Activated CD8-positive, alpha-beta T cell treated with anti-CD3 and anti-CD28 coated beads for 36 hours (primary cell): Measurements from ENCODE around the gene TRMT2B. TPM values are rescaled to one million over a fixed set of nuclear protein-coding genes. Genes with fewer than 3 reads are reported as not detected.
"Not testable (repeated sequence)": the region's sequence is repeated elsewhere in the genome, so short reads cannot be mapped to it uniquely, and the experiment has no call there.

Experiments
- ATAC-seq: fragments of 200-7000 bp; cut with Tn5 transposase; one replicate; pipeline ENCODE4 v1.10.0; 2021; ENCODE audit warnings: mild to moderate bottlenecking, moderate library complexity
- CTCF ChIA-PET: fragments of 350-600 bp; sonication (Branson Sonifier 250); formaldehyde crosslinking; loops from one replicate; lab custom pipeline; 2021; ENCODE audit warnings: antibody characterized with exemption; lab: Charles Lee
- POLR2A ChIA-PET: fragments of 350-600 bp; sonication (Branson Sonifier 250); formaldehyde crosslinking; loops from one replicate; lab custom pipeline; 2021; ENCODE audit warnings: antibody characterized with exemption; lab: Charles Lee
- DNase-seq: peaks from one replicate; pipeline ENCODE4 v3.0.0-alpha.2; 2020
- H3K27ac Mint-ChIP-seq: one replicate; pipeline ENCODE4 v1.8.0; 2021; ENCODE audit warnings: mild to moderate bottlenecking, mixed read lengths
- H3K27me3 Mint-ChIP-seq: one replicate; pipeline ENCODE4 v1.8.0; 2021; ENCODE audit warnings: mixed read lengths
- H3K36me3 Mint-ChIP-seq: one replicate; pipeline ENCODE4 v1.8.0; 2021; ENCODE audit warnings: low read depth, mixed read lengths
- H3K4me1 Mint-ChIP-seq: one replicate; pipeline ENCODE4 v1.8.0; 2021; ENCODE audit warnings: low read depth, mixed read lengths
- H3K4me3 Mint-ChIP-seq: one replicate; pipeline ENCODE4 v1.8.0; 2021; ENCODE audit warnings: mild to moderate bottlenecking, moderate library complexity, mixed read lengths
- H3K9me3 Mint-ChIP-seq: one replicate; pipeline ENCODE4 v1.8.0; 2021; ENCODE audit warnings: mixed read lengths
- intact Hi-C: fragments of 100-400 bp; cut with micrococcal nuclease; formaldehyde crosslinking; loops from one replicate; pipeline ENCODE4 v1.10.0; 2022
- total RNA-seq, 2 experiments: library from RNA; stranded (reverse); gene quantifications; one replicate each; pipeline ENCODE4 v1.2.3, GENCODE V29; 2021
- TF ChIP-seq, protein P1 (sequence below): fragments of 200-600 bp; IDR thresholded peaks from one replicate; pipeline ENCODE4 v1.8.0; 2022; ENCODE audit warnings: antibody characterized with exemption, mild to moderate bottlenecking

TRMT2B gene
- total RNA-seq, 2 experiments from 2014 or later, result 21.7 to 23.7 TPM

DNA sequence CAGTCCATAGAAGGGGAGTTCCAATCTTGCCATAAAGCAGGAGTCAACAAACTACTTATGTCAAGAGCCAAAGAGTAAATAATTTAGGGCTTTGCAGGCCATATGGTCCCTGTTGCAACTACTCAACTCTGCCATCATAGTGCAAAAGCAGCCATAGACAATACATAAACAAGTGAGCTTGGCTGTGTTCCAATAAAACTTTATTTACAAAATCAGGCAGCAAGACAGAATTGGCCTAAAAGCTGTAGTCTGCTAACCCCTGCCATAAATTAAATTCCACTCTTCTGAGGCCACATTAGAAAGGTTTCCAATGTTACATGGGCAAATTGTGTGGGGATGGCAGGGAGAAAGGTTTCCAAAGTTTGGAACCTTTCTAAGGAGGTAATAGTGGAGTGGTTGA lies 14.7 kb downstream of the TRMT2B start:
- peak overlapping the region; percentile 11 for H3K27ac Mint-ChIP-seq
- intact Hi-C loops, result no loop called here
- no peaks in the 10 kb centered on the region for H3K9me3 Mint-ChIP-seq
- no peaks in the 10 kb centered on the region for H3K4me1 Mint-ChIP-seq
- ChIA-PET POLR2A (no interaction called here), CTCF (no interaction called here)
- TF ChIP-seq, protein P1, sequence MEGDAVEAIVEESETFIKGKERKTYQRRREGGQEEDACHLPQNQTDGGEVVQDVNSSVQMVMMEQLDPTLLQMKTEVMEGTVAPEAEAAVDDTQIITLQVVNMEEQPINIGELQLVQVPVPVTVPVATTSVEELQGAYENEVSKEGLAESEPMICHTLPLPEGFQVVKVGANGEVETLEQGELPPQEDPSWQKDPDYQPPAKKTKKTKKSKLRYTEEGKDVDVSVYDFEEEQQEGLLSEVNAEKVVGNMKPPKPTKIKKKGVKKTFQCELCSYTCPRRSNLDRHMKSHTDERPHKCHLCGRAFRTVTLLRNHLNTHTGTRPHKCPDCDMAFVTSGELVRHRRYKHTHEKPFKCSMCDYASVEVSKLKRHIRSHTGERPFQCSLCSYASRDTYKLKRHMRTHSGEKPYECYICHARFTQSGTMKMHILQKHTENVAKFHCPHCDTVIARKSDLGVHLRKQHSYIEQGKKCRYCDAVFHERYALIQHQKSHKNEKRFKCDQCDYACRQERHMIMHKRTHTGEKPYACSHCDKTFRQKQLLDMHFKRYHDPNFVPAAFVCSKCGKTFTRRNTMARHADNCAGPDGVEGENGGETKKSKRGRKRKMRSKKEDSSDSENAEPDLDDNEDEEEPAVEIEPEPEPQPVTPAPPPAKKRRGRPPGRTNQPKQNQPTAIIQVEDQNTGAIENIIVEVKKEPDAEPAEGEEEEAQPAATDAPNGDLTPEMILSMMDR, result no peak
- peaks cover 9% of the 10 kb centered on the region for H3K36me3 Mint-ChIP-seq
- no peaks in the 10 kb centered on the region for H3K27me3 Mint-ChIP-seq
- no peak overlapping the region for H3K4me3 Mint-ChIP-seq
- DNase-seq, result no peak
- ATAC-seq, result no peak

DNA sequence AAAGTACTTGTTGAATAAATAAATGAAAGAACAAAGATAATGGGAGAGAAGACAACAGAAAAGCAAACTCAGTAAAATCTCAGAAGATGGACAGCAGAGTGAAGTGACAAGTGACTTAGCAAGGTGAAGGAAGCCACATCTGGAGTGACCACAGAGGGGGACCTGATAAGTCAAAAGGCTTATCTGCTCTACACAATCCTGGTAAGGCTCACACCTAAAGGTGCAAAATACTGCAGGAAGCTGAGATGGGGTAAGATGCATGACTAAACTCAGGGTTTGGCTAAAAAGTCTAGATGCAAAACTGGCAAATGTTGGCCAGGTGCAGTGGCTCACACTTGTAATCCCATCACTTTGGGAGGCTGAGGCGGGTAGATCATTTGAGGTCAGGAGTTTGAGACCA lies 22.2 kb downstream of the TRMT2B start:
- Mint-ChIP-seq H3K27ac (no peak overlapping the region), H3K27me3 (no peaks in the 10 kb centered on the region), H3K4me3 (no peak overlapping the region), H3K36me3 (peaks cover 28% of the 10 kb centered on the region), H3K4me1 (peaks cover 3% of the 10 kb centered on the region), H3K9me3 (no peaks in the 10 kb centered on the region)
- ATAC-seq, result no peak
- POLR2A ChIA-PET, result no interaction called here
- no peak for DNase-seq
- intact Hi-C loops, result no loop called here
- CTCF ChIA-PET, result no interaction called here
- TF ChIP-seq, protein P1, result no peak

DNA sequence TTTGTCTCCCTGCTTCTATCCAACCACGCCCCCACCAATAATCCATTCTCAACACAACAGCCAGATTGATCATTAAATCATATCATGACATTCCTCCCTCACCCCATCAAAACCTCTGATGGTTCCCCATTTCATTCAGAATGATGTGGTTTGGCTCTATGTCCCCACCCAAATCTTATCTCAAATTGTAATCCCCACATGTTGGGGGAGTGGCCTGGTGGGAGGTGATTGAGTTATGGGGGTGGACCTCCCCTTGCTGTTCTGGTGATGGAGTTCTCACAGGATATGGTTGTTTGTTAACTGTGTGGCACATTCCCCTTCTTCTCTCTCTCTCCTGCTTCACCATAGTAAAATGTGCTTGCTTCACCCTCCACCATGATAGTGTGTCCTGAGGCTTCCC lies 23.3 kb downstream of the TRMT2B start:
- peaks cover 3% of the 10 kb centered on the region for H3K4me1 Mint-ChIP-seq
- H3K36me3 Mint-ChIP-seq, result peaks cover 28% of the 10 kb centered on the region
- TF ChIP-seq, protein P1, result no peak
- peak overlapping the region; percentile 12 for H3K27ac Mint-ChIP-seq
- POLR2A ChIA-PET, result interaction anchor here (0.7 kb wide), 1 partner anchor 14 kb away, joined by 3 read pairs; no protein-coding TSS in a partner anchor
- intact Hi-C loops, result no loop called here
- H3K9me3 Mint-ChIP-seq, result no peaks in the 10 kb centered on the region
- no peak overlapping the region for H3K4me3 Mint-ChIP-seq
- CTCF ChIA-PET, result no interaction called here
- DNase-seq (no peak), ATAC-seq (no peak)
- H3K27me3 Mint-ChIP-seq, result no peaks in the 10 kb centered on the region

DNA sequence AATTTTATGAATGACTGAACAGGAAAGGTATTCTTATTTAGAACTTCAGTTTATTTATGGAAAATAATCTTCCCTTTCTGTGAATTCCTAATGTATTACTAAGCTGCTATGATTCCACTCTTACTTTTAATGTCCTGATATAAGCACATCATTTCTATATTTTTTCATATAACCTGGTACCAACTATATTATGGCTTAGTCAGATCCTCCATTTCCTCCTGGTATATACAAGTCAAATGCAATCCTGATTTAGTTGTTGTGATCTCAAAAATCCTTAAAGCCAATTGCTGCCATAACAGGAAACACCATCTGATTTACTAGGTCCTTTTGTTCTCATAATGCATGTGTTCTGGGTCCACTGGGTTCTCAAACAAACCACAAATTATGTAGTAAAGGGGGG lies 26.8 kb downstream of the TRMT2B start:
- Mint-ChIP-seq H3K27ac (no peak overlapping the region), H3K9me3 (no peaks in the 10 kb centered on the region), H3K36me3 (peaks cover 30% of the 10 kb centered on the region), H3K4me1 (peaks cover 3% of the 10 kb centered on the region), H3K27me3 (no peaks in the 10 kb centered on the region), H3K4me3 (no peak overlapping the region)
- ATAC-seq (no peak), DNase-seq (no peak)
- POLR2A ChIA-PET, result no interaction called here
- TF ChIP-seq, protein P1, result no peak
- CTCF ChIA-PET, result no interaction called here
- intact Hi-C loops, result no loop called here

DNA sequence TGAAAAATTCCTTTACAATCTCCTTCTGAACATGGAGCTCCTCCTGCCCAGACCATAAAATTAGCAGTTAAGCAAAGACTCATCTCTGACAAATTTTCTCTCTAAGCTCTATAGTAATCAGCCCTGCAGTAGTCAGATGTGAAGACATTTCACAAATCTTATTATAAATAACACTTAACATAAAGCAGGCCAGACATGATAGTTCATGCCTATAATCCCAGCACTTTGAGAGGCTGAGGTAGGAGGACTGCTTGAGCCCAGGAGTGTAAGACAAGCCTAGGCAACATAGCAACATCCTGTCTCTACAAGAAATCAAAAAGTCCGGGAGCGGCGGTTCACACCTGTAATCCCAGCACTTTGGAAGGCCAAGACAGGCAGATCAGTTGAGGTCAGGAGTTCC lies 29.9 kb downstream of the TRMT2B start:
- no peak for ATAC-seq
- TF ChIP-seq, protein P1, result no peak
- H3K4me1 Mint-ChIP-seq, result peaks cover 3% of the 10 kb centered on the region
- DNase-seq, result no peak
- no peak overlapping the region for H3K4me3 Mint-ChIP-seq
- CTCF ChIA-PET, result no interaction called here
- no peaks in the 10 kb centered on the region for H3K27me3 Mint-ChIP-seq
- intact Hi-C loops, result no loop called here
- peaks cover 20% of the 10 kb centered on the region for H3K36me3 Mint-ChIP-seq
- H3K27ac Mint-ChIP-seq, result no peak overlapping the region
- POLR2A ChIA-PET, result no interaction called here
- H3K9me3 Mint-ChIP-seq, result no peaks in the 10 kb centered on the region

DNA sequence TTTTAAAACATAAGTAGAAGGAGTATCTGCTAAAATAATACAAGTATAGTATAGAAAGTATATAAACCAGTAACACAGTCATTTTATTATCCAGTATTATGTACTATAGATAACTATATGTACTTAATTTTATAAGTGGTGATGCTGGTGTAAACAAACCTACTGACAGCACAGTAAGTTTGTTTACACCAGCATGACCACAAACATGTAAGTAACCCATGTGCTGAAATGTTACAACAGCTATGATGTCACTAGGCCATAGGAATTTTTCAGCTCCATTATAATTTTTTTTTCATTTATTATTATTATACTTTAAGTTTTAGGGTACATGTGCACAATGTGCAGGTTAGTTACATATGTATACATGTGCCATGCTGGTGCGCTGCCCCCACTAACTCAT lies 39.9 kb downstream of the TRMT2B start:
- H3K36me3 Mint-ChIP-seq, result peaks cover 19% of the 10 kb centered on the region
- H3K27ac Mint-ChIP-seq, H3K4me1 Mint-ChIP-seq, CTCF ChIA-PET, H3K4me3 Mint-ChIP-seq, H3K9me3 Mint-ChIP-seq, ATAC-seq, H3K27me3 Mint-ChIP-seq, POLR2A ChIA-PET, intact Hi-C loops, DNase-seq: not testable (repeated sequence)
